ENCODE results near the gene UBE2R2.
A peak's percentile ranks its signal among the peaks of the same experiment; 100 is the strongest.

Gene UBE2R2

GRCh38 chr9:33908114-33908513, 91.2 kb downstream of the UBE2R2 start:
- H3K9me3 ChIP-seq (ENCODE audit: control insufficient read depth, insufficient read depth, low read length) = no peaks in the 10 kb centered on the region
- H3K27me3 ChIP-seq (ENCODE audit: control insufficient read depth, insufficient read depth, low read length) = no peaks in the 10 kb centered on the region
- H3K4me3 ChIP-seq (ENCODE audit: low read depth, low read length) = no peak overlapping the region
- no peak overlapping the region for H3K9ac ChIP-seq (ENCODE audit: low read depth, low read length)
- peaks cover 8% of the 10 kb centered on the region for H3K4me1 ChIP-seq (ENCODE audit: control insufficient read depth, insufficient read depth, low read length)
- H3K36me3 ChIP-seq (ENCODE audit: control insufficient read depth, insufficient read depth, low read length) = no peaks in the 10 kb centered on the region

DNA sequence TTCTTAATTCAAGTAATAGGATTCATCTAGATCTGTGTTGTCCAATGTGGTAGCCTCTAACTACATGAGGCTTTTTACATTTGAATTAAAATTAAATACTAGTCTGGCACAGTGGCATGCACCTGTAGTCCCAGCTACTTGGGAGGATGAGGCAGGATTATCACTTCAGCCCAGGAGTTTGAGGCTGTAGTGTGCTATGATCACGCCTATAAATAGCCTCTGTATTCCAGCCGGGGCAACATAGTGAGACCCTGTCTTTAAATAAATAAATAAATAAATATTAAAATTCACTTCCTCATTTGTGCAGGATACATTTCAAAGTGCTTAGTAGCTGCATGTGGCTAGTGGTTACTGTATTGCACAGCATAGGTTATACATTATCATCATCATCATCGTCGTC, 91.8 kb downstream of the UBE2R2 start:
- Histone ChIP-seq H3K27me3 (ENCODE audit: control insufficient read depth, insufficient read depth, low read length) (no peaks in the 10 kb centered on the region), H3K9ac (ENCODE audit: low read depth, low read length) (no peak overlapping the region), H3K36me3 (ENCODE audit: control insufficient read depth, insufficient read depth, low read length) (no peaks in the 10 kb centered on the region), H3K9me3 (ENCODE audit: control insufficient read depth, insufficient read depth, low read length) (no peaks in the 10 kb centered on the region), H3K4me1 (ENCODE audit: control insufficient read depth, insufficient read depth, low read length) (peaks cover 4% of the 10 kb centered on the region), H3K4me3 (ENCODE audit: low read depth, low read length) (no peak overlapping the region)

DNA sequence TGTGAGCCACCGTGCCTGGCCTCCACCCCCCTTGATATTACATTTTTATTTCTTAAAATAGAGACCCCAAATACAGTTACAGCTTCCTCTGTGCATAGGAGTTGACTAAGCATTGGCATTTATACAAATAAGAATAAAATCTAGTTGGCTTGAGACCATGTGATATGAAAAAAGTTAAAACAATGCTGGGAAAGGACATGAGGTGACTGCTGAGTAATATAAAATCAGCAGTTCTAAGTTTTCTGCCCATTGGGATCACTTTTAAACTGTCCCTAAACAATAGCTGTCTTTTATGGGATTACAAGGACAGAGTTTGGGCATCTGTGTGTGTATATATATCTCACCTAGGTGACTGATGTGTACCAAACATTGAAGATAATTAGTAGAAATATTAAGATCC, 96.6 kb downstream of the UBE2R2 start:
- no peaks in the 10 kb centered on the region for H3K27me3 ChIP-seq (ENCODE audit: control insufficient read depth, insufficient read depth, low read length)
- no peak overlapping the region for H3K4me3 ChIP-seq (ENCODE audit: low read depth, low read length)
- no peak overlapping the region for H3K9ac ChIP-seq (ENCODE audit: low read depth, low read length)
- H3K4me1 ChIP-seq (ENCODE audit: control insufficient read depth, insufficient read depth, low read length) = peaks cover 4% of the 10 kb centered on the region
- H3K9me3 ChIP-seq (ENCODE audit: control insufficient read depth, insufficient read depth, low read length) = no peaks in the 10 kb centered on the region
- H3K36me3 ChIP-seq (ENCODE audit: control insufficient read depth, insufficient read depth, low read length) = peaks cover 4% of the 10 kb centered on the region

- Histone ChIP-seq H3K9ac (ENCODE audit: low read depth, low read length) (no peak overlapping the region), H3K4me1 (ENCODE audit: control insufficient read depth, insufficient read depth, low read length) (peaks cover 5% of the 10 kb centered on the region), H3K27me3 (ENCODE audit: control insufficient read depth, insufficient read depth, low read length) (no peaks in the 10 kb centered on the region), H3K4me3 (ENCODE audit: low read depth, low read length) (no peak overlapping the region), H3K36me3 (ENCODE audit: control insufficient read depth, insufficient read depth, low read length) (peaks cover 4% of the 10 kb centered on the region), H3K9me3 (ENCODE audit: control insufficient read depth, insufficient read depth, low read length) (no peaks in the 10 kb centered on the region)
These were observed 98.1 kb downstream of the UBE2R2 start for GRCh38 chr9:33914887-33915628.

- peaks cover 11% of the 10 kb centered on the region for H3K4me1 ChIP-seq (ENCODE audit: control insufficient read depth, insufficient read depth, low read length)
- H3K36me3 ChIP-seq (ENCODE audit: control insufficient read depth, insufficient read depth, low read length) = peaks cover 16% of the 10 kb centered on the region
- no peaks in the 10 kb centered on the region for H3K9me3 ChIP-seq (ENCODE audit: control insufficient read depth, insufficient read depth, low read length)
- no peak overlapping the region for H3K4me3 ChIP-seq (ENCODE audit: low read depth, low read length)
- no peak overlapping the region for H3K9ac ChIP-seq (ENCODE audit: low read depth, low read length)
- no peaks in the 10 kb centered on the region for H3K27me3 ChIP-seq (ENCODE audit: control insufficient read depth, insufficient read depth, low read length)
These were observed 100.1 kb downstream of the UBE2R2 start for GRCh38 chr9:33917036-33917435.

GRCh38 chr9:33919276-33919897, 102.4 kb downstream of the UBE2R2 start:
- H3K9ac ChIP-seq (ENCODE audit: low read depth, low read length) = no peak overlapping the region
- peaks cover 39% of the 10 kb centered on the region for H3K36me3 ChIP-seq (ENCODE audit: control insufficient read depth, insufficient read depth, low read length)
- peaks cover 11% of the 10 kb centered on the region for H3K4me1 ChIP-seq (ENCODE audit: control insufficient read depth, insufficient read depth, low read length)
- no peaks in the 10 kb centered on the region for H3K9me3 ChIP-seq (ENCODE audit: control insufficient read depth, insufficient read depth, low read length)
- no peaks in the 10 kb centered on the region for H3K27me3 ChIP-seq (ENCODE audit: control insufficient read depth, insufficient read depth, low read length)
- no peak overlapping the region for H3K4me3 ChIP-seq (ENCODE audit: low read depth, low read length)

GRCh38 chr9:33921967-33922895, 105.3 kb downstream of the UBE2R2 start:
- Histone ChIP-seq H3K9ac (ENCODE audit: low read depth, low read length) (no peak overlapping the region), H3K4me3 (ENCODE audit: low read depth, low read length) (no peak overlapping the region), H3K4me1 (ENCODE audit: control insufficient read depth, insufficient read depth, low read length) (peaks cover 7% of the 10 kb centered on the region), H3K9me3 (ENCODE audit: control insufficient read depth, insufficient read depth, low read length) (no peaks in the 10 kb centered on the region), H3K36me3 (ENCODE audit: control insufficient read depth, insufficient read depth, low read length) (peaks cover 58% of the 10 kb centered on the region), H3K27me3 (ENCODE audit: control insufficient read depth, insufficient read depth, low read length) (no peaks in the 10 kb centered on the region)

- Histone ChIP-seq H3K9ac (ENCODE audit: low read depth, low read length) (no peak overlapping the region), H3K4me1 (ENCODE audit: control insufficient read depth, insufficient read depth, low read length) (peaks cover 7% of the 10 kb centered on the region), H3K36me3 (ENCODE audit: control insufficient read depth, insufficient read depth, low read length) (peaks cover 65% of the 10 kb centered on the region), H3K4me3 (ENCODE audit: low read depth, low read length) (no peak overlapping the region), H3K27me3 (ENCODE audit: control insufficient read depth, insufficient read depth, low read length) (no peaks in the 10 kb centered on the region), H3K9me3 (ENCODE audit: control insufficient read depth, insufficient read depth, low read length) (no peaks in the 10 kb centered on the region)
These were observed 106.1 kb downstream of the UBE2R2 start for GRCh38 chr9:33923079-33923478.

DNA sequence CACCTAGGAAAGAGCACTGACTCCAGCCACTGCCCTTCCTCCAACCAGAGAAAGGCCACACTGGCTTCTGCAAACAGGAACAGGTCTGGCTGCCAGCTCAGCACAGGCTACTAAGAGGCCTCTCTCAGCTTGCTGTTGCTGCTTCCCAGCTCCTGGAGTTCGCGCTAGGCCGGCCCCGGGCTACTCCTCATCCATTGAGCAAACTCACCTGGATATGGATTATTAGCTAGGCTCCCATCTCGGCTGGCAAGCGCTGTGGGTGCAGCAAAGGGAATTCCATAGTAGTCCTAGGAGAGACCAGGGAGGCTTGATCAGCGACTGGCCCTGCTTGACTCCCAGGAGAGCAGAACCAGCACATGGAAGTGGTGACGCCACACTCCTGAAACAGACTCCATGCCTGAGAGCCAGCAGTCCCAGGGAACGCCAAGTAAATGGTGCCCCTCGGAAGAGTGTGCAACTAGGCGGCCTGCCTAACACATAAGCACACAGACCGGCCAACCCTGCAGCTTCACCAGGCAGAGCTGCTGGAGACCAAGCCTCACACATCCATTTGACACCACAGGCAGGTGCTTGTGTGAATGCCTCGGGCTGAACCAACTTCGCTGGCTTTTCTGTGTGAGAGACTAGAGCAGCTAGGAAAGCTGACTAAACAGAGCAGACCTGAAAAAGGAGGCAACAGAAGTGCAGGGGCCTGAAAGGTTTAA, 107.2 kb downstream of the UBE2R2 start:
- Histone ChIP-seq H3K4me3 (ENCODE audit: low read depth, low read length) (no peak overlapping the region), H3K4me1 (ENCODE audit: control insufficient read depth, insufficient read depth, low read length) (peaks cover 7% of the 10 kb centered on the region), H3K36me3 (ENCODE audit: control insufficient read depth, insufficient read depth, low read length) (peaks cover 75% of the 10 kb centered on the region), H3K9me3 (ENCODE audit: control insufficient read depth, insufficient read depth, low read length) (no peaks in the 10 kb centered on the region), H3K9ac (ENCODE audit: low read depth, low read length) (no peak overlapping the region), H3K27me3 (ENCODE audit: control insufficient read depth, insufficient read depth, low read length) (no peaks in the 10 kb centered on the region)

GRCh38 chr9:33924978-33925797, 108.2 kb downstream of the UBE2R2 start:
- H3K4me3 ChIP-seq (ENCODE audit: low read depth, low read length) = no peak overlapping the region
- H3K27me3 ChIP-seq (ENCODE audit: control insufficient read depth, insufficient read depth, low read length) = no peaks in the 10 kb centered on the region
- H3K9me3 ChIP-seq (ENCODE audit: control insufficient read depth, insufficient read depth, low read length) = no peaks in the 10 kb centered on the region
- H3K9ac ChIP-seq (ENCODE audit: low read depth, low read length) = peak overlapping the region; percentile 16
- H3K36me3 ChIP-seq (ENCODE audit: control insufficient read depth, insufficient read depth, low read length) = peaks cover 76% of the 10 kb centered on the region
- peaks cover 5% of the 10 kb centered on the region for H3K4me1 ChIP-seq (ENCODE audit: control insufficient read depth, insufficient read depth, low read length)
